ENCODE measurements around the gene IQCM. TPM values are rescaled to one million over a fixed set of nuclear protein-coding genes. Genes with fewer than 3 reads are reported as not detected.

IQCM gene, protein sequence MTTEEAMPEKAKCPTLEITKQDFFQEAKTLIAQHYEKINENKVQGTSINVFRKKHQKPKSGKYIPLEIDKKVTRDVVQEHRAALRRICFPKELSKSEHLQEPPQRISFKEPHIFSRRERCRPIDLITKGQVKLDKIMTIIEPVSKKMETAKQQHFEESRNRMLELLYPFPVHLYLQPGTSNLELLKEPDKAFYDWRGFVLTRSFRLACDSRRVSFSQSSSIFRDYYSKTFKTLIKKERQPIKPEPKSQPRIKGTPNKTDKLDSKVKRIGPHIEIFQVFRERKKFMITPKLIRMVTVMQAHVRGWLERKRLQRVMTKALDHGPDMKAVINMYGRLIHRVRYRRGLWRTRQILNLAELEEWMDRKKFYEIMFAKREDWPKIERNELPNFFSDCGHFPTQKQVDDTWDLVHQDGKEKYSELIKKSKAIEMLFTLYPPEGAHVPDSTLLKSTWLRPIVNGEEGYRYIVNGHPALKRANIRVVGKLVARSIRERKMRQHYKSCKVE
- polyA plus RNA-seq (ENCODE audit: insufficient read length in 3 of 3), result not detected
- long read RNA-seq, donor 1, result 0 reads
- long read RNA-seq, donor 2, result 0 reads
- long read RNA-seq, donor 3, result 0 reads
- long read RNA-seq, donor 4, result 0 reads
- long read RNA-seq, donor 5, result 0 reads
- long read RNA-seq, donor 6, result 0 reads
- long read RNA-seq, donor 7, result 0 reads
- long read RNA-seq, donor 8, result 0 reads
- long read RNA-seq, donor 9, result 0 reads
- long read RNA-seq, donor 10, result 0 reads
- long read RNA-seq, donor 11, result 0 reads
- long read RNA-seq, donor 12, result 0 reads
- long read RNA-seq, donor 13, result 0 reads
- long read RNA-seq, donor 14, result 0 reads
- long read RNA-seq, donor 15, result 0 reads
- long read RNA-seq, donor 16, result 0 reads

- no peak for DNase-seq (ENCODE audit: extremely low read depth in 1 of 11, low read depth in 9 of 11, low spot score in 4 of 11)
These were observed at the start of gene IQCM for GRCh38 chr4:149815743-149816142. Gene IQCM, minus strand, starts transcription at chr4:149815843. Its CDS starts 73,152 bp downstream, at chr4:149742691.

DNA sequence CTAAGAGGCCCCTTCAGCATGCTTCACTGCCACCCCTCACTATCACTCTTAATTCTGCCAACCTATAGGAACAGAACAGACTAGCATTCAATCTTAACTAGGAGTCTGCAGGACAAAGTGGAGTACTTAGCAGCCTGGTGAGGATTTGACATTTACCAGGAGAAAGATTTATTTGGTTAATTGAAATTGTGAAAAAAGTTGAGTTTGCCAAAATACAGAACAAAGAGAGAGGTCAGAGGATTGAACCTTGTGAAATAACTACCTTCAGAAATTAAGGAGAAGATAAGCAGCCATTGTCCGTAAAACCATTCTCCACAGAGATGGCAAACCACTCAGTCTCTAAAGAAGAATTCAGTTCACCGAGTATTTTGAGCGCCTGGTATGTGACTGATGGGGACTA lies 41.8 kb upstream of the IQCM start:
- no peak for DNase-seq (ENCODE audit: extremely low read depth in 1 of 11, low read depth in 9 of 11, low spot score in 4 of 11)

DNA sequence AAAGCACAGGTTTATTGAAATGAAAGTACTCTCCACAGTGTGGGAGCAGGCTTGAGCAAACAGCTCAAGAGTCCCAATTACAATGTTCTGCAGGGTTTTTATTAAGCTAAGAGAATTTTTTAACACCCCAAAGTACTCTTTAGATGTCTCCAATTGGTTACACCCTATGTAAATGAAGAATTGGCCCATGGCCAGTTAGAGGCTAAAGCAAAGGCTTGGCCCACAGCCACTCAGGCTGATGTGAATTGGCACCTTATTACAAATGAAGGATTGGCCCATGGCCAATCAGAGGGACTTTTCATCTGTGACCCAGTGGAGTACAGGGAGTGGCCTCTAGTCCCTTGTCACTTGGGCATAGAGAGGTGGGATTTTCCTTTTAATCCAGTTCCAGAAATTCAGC lies 30.1 kb upstream of the IQCM start:
- DNase-seq (ENCODE audit: extremely low read depth in 1 of 11, low read depth in 9 of 11, low spot score in 4 of 11), result no peak

- DNase-seq (ENCODE audit: extremely low read depth in 1 of 11, low read depth in 9 of 11, low spot score in 4 of 11), result no peak
These were observed 26.0 kb upstream of the IQCM start for GRCh38 chr4:149841686-149842085.

DNA sequence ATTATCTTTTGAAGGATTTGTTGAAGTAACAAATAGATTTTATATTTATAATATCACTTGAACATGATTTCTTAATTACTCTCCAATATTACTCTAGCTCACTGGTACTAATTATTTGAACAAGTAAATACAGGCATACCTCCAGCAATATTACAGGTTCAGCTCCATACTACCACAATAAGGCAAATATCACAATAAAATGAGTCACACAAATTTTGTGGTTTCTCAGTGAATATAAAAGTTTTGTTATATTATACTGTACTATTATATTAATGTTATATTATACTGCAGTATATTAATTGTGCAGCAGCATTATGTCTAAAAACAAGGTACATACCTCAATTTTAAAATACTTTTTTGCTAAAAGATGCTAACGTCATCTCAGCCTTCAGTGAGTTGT lies 22.4 kb upstream of the IQCM start:
- no peak for DNase-seq (ENCODE audit: extremely low read depth in 1 of 11, low read depth in 9 of 11, low spot score in 4 of 11)

DNA sequence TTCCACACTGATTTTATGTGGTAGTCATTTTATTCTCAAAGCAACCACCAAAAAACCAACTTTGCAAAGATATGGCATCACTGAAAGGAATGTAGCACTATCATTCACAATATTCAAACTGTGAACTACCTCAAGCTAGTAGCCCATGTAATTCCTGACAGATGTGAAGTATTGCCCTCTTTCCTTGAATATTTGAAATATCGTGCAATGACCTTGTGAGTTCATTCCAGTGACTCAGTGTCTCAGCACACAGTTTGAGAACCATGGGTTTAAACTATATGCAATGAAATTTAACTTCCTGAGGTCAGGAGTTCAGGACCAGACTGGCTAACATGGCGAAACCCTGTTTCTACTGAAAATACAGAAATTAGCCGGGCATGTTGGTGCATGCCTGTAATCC lies 20.9 kb upstream of the IQCM start:
- no peak for DNase-seq (ENCODE audit: extremely low read depth in 1 of 11, low read depth in 9 of 11, low spot score in 4 of 11)

DNA sequence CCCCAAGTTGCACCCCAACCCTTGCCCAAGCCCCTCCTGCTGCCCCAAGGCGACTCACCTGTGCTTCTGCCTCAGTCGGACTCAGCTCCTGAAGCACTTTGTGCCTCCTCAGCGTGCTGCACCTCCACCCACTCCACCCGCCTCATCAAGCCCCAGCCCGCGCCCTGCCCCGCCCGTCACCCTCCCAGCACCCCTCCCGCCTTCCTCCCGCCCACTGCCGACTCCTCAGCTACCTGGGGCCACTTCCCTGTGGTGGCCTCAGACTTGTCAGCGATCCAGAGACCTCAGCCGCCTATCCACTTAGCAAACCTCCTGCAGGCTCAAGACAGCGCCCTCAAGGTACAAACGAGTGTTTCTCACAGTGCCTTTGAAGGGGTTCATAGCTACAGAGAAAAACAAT lies 19.6 kb upstream of the IQCM start:
- DNase-seq (ENCODE audit: extremely low read depth in 1 of 11, low read depth in 9 of 11, low spot score in 4 of 11), result no peak

- no peak for DNase-seq (ENCODE audit: extremely low read depth in 1 of 11, low read depth in 9 of 11, low spot score in 4 of 11)
These were observed 16.1 kb upstream of the IQCM start for GRCh38 chr4:149831656-149832208.

- DNase-seq (ENCODE audit: extremely low read depth in 1 of 11, low read depth in 9 of 11, low spot score in 4 of 11), result no peak
These were observed 15.2 kb upstream of the IQCM start for GRCh38 chr4:149830823-149831222.

DNA sequence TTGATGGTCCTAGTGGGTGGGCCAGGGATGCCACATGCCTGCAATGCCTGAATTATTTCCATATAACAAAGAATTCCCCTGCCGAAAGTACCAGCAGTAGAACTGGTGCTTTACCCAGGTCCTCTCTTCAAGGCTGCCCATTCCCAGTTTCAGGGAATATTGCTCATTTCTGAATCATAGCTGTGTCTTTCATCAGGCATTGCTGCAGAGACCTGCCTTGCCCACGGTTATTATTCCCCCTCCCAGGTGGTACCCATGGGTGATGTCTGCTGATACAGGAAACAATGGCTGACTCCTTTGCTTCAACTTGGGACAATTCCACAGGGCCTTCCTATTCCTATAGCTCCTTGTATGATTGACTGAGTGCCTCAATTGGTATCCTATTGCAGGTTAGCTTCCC lies 9.7 kb upstream of the IQCM start:
- no peak for DNase-seq (ENCODE audit: extremely low read depth in 1 of 11, low read depth in 9 of 11, low spot score in 4 of 11)

GRCh38 chr4:149823769-149824221 lies 8.2 kb upstream of the IQCM start:
- no peak for DNase-seq (ENCODE audit: extremely low read depth in 1 of 11, low read depth in 9 of 11, low spot score in 4 of 11)

GRCh38 chr4:149801416-149801815 lies 14.2 kb downstream of the IQCM start:
- no peak for DNase-seq (ENCODE audit: extremely low read depth in 1 of 11, low read depth in 9 of 11, low spot score in 4 of 11)

- DNase-seq (ENCODE audit: extremely low read depth in 1 of 11, low read depth in 9 of 11, low spot score in 4 of 11), result no peak
These were observed 16.1 kb downstream of the IQCM start for GRCh38 chr4:149799546-149799945.

DNA sequence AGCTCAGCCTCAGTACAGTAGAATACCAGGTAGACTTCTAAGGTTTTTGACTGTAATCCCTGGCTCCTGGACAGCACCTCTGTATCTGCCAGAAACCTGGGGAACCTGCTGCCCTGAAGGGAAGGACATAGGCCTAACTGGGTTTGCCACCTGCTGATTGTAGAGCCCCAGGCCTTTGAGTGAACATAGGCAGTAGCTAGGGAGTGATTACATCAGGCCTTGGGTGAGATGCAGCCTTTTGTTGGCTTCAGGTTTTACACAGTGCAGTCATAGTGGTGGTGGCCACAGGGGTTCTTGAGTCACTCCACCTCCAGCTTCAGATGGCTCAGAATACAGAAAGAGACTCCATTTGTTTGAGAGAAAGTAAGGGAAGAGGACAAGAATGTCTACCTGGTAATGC lies 19.3 kb downstream of the IQCM start:
- no peak for DNase-seq (ENCODE audit: extremely low read depth in 1 of 11, low read depth in 9 of 11, low spot score in 4 of 11)

DNA sequence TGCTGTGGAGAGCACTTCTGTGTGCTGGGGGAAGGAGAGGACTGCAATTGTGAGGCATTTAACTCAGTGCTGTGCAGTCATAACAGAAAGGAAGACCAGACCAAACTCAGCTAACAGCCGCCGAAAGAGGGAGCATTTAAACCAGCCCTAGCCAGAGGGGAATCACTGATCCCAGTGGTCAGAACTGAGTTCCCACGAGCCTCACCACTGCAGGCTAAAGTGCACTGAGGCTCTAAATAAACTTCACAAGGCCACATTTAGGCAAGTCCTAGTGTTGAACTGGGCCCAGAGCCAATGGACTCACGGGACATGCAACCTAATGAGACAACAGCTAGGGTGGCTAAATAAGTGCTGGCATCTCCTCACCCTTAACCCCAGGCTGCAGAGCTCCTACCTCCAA lies 20.4 kb downstream of the IQCM start:
- no peak for DNase-seq (ENCODE audit: extremely low read depth in 1 of 11, low read depth in 9 of 11, low spot score in 4 of 11)

GRCh38 chr4:149794352-149794751 lies 21.3 kb downstream of the IQCM start:
- DNase-seq (ENCODE audit: extremely low read depth in 1 of 11, low read depth in 9 of 11, low spot score in 4 of 11), result no peak

DNA sequence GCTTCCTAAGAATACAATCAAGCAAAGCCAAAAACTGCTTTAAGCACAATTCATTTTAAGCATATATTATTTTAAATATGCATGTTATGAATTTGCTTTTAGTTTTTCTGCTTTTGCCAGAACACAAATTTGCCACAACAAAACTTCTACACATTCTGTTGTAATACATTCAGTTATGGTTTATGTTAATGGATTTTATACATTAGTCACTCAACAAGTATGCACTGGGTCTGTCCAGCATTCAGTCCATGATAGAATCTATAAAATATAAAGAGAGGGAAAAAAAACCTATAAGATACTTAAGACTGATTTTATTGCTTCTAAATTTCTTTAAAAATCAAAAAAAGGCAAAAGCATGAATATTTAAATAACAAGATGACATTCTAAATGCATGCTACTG lies 22.2 kb downstream of the IQCM start:
- DNase-seq (ENCODE audit: extremely low read depth in 1 of 11, low read depth in 9 of 11, low spot score in 4 of 11), result no peak

DNA sequence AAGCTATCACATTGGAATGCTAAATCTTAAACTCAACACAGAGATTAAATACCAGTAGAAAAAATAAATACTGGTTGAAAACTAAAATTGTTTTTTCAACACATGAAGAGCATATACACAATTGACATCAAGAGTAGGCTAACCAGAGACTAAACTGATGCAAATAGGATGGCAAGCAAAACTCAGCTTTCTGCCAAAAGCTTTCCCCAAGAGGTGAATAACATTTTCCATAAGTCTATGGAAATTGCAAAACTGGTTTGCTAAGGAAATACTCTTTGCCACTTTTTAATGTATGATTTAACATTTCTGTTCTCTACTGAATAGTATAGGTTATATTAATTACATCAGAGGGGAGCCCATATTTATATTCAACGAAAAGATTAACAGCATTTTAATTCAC lies 23.8 kb downstream of the IQCM start:
- DNase-seq (ENCODE audit: extremely low read depth in 1 of 11, low read depth in 9 of 11, low spot score in 4 of 11), result no peak

- DNase-seq (ENCODE audit: extremely low read depth in 1 of 11, low read depth in 9 of 11, low spot score in 4 of 11), result no peak
These were observed 25.3 kb downstream of the IQCM start for GRCh38 chr4:149790172-149790907.
